Testis (tissue), 2 donors: ENCODE data around the gene CSMD2.

Experiments used
- CTCF ChIP-seq, 3 experiments: fragments of 450-650 bp in 2 of 3; fragments of 200-600 bp in 1 of 3; sonication (generic) in 1 of 3; IDR thresholded peaks; one replicate each; pipeline ENCODE4 v1.5.1; 2016 to 2019; ENCODE audit warnings: antibody characterized with exemption in 3 of 3, mild to moderate bottlenecking in 2 of 3, moderate library complexity in 1 of 3
- POLR2A ChIP-seq: fragments of 450-650 bp; IDR thresholded peaks from one replicate; pipeline ENCODE4 v1.6.1; 2017; ENCODE audit warnings: antibody characterized with exemption, mild to moderate bottlenecking, moderate library complexity

GRCh38 chr1:33517596-33518250 lies 647.3 kb downstream of the CSMD2 start:
- TF ChIP-seq CTCF (IDR thresholded peaks at IDR 0.05): no peak
- no peak for TF ChIP-seq POLR2A
